HL-60 (cell line): ENCODE data around the gene PTCRA.

ENCODE experiments used
- GABPA ChIP-seq: IDR thresholded peaks from 2 replicates; pipeline ENCODE4 v1.6.1; 2012; ENCODE audit warnings: low read depth
- POLR2AphosphoS5 ChIP-seq: IDR thresholded peaks from 2 replicates; pipeline ENCODE4 v1.6.1; 2012; ENCODE audit warnings: low read depth
- REST ChIP-seq: IDR thresholded peaks from 2 replicates; pipeline ENCODE4 v1.6.1; 2012; ENCODE audit warnings: low read depth; ENCODE audit not compliant: insufficient replicate concordance
- SPI1 ChIP-seq: IDR thresholded peaks from 2 replicates; pipeline ENCODE4 v1.6.1; 2012; ENCODE audit warnings: low read depth, mild to moderate bottlenecking, borderline replicate concordance
- TF ChIP-seq, protein P1 (sequence below): IDR thresholded peaks from one replicate; pipeline ENCODE4 v1.5.1; 2011; ENCODE audit warnings: low read length, control low read depth, inconsistent platforms; ENCODE audit not compliant: insufficient read depth

GRCh38 chr6:42896178-42896719 lies 19.6 kb upstream of the PTCRA start:
- TF ChIP-seq GABPA (no peak), POLR2AphosphoS5 (no peak), REST (no peak), SPI1 (no peak)
- TF ChIP-seq, protein P1, sequence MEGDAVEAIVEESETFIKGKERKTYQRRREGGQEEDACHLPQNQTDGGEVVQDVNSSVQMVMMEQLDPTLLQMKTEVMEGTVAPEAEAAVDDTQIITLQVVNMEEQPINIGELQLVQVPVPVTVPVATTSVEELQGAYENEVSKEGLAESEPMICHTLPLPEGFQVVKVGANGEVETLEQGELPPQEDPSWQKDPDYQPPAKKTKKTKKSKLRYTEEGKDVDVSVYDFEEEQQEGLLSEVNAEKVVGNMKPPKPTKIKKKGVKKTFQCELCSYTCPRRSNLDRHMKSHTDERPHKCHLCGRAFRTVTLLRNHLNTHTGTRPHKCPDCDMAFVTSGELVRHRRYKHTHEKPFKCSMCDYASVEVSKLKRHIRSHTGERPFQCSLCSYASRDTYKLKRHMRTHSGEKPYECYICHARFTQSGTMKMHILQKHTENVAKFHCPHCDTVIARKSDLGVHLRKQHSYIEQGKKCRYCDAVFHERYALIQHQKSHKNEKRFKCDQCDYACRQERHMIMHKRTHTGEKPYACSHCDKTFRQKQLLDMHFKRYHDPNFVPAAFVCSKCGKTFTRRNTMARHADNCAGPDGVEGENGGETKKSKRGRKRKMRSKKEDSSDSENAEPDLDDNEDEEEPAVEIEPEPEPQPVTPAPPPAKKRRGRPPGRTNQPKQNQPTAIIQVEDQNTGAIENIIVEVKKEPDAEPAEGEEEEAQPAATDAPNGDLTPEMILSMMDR = no peak
